Measurements from ENCODE around the gene ZNF600.

- TF ChIP-seq POLR2A (IDR thresholded peaks at IDR 0.05) (no peak), CTCF (IDR thresholded peaks at IDR 0.05) (no peak), POLR2AphosphoS5 (IDR thresholded peaks at IDR 0.05) (no peak)
Observed at GRCh38 chr19:52778811-52779210, 7.8 kb downstream of the ZNF600 start.

All from prostate gland (tissue), 2 donors.